Gastroesophageal sphincter (tissue), 4 donors: ENCODE results near the gene GALT. TPM values are rescaled to one million over a fixed set of nuclear protein-coding genes. Genes with fewer than 3 reads are reported as not detected.

Experiments used
- ATAC-seq: fragments of 150-250 bp; one replicate; pipeline ENCODE4 v1.9.1; 2016; ENCODE audit warnings: mild to moderate bottlenecking, moderate library complexity
- H3K27ac ChIP-seq, 4 donors: fragments of 200-600 bp; sonication (generic) in 3 of 4; 1 replicate in 3 of 4; 2 replicates in 1 of 4; pipeline ENCODE4 v1.5.1; 2016 to 2019
- H3K27me3 ChIP-seq: fragments of 200-600 bp; sonication (generic); one replicate; pipeline ENCODE4 v1.5.1; 2019
- H3K36me3 ChIP-seq, 2 donors: fragments of 200-600 bp; sonication (generic); one replicate each; pipeline ENCODE4 v1.5.1; 2019; ENCODE audit warnings: control low read depth in 1 of 2
- H3K4me1 ChIP-seq, 3 donors: fragments of 200-600 bp; sonication (generic); 1 replicate in 2 of 3; 2 replicates in 1 of 3; pipeline ENCODE4 v1.5.1; 2016 to 2019; ENCODE audit warnings: control low read depth in 2 of 3
- H3K4me3 ChIP-seq, 2 donors: fragments of 200-600 bp; sonication (generic); one replicate each; pipeline ENCODE4 v1.5.1; 2019; ENCODE audit warnings: mild to moderate bottlenecking in 1 of 2, moderate library complexity in 1 of 2
- H3K9me3 ChIP-seq, 3 donors: fragments of 200-600 bp; sonication (generic); one replicate each; pipeline ENCODE4 v1.5.1; 2017 to 2019; ENCODE audit warnings: control low read depth in 2 of 3
- CTCF ChIP-seq, 4 experiments: fragments of 200-600 bp in 2 of 4; fragments of 450-650 bp in 2 of 4; sonication (generic) in 1 of 4; IDR thresholded peaks; one replicate each; pipeline ENCODE4 v1.5.1; 2017 to 2019; ENCODE audit warnings: antibody characterized with exemption in 4 of 4, mild to moderate bottlenecking in 2 of 4, moderate library complexity in 2 of 4
- EP300 ChIP-seq: sonication (generic); formaldehyde crosslinking; IDR thresholded peaks from one replicate; pipeline ENCODE4 v1.6.1; 2017; ENCODE audit warnings: antibody characterized with exemption, mild to moderate bottlenecking
- POLR2A ChIP-seq, 2 donors: fragments of 450-650 bp; IDR thresholded peaks; one replicate each; pipeline ENCODE4 v1.6.1; 2017; ENCODE audit warnings: antibody characterized with exemption in 2 of 2, mild to moderate bottlenecking in 2 of 2, moderate library complexity in 1 of 2
- POLR2AphosphoS5 ChIP-seq: sonication (generic); formaldehyde crosslinking; IDR thresholded peaks from one replicate; pipeline ENCODE4 v1.6.1; 2017; ENCODE audit warnings: antibody characterized with exemption
- WGBS, 2 donors: methylation state at CpG; one replicate each; pipeline ENCODE4 v1.1.5; 2018; ENCODE audit warnings: low coverage in 1 of 2; 5-methylcytosine and 5-hydroxymethylcytosine counted together
- total RNA-seq, 4 donors: library from RNA; depleted of rRNA; stranded (reverse); fragments of >200 nt; gene quantifications; one replicate each; pipeline ENCODE4 v1.1.0, GENCODE V29; 2016

GALT gene
- total RNA-seq, 4 donors from 2014 or later, result 19.1 to 51.4 (median 25.7) TPM

GRCh38 chr9:34611251-34611810 lies 35.1 kb upstream of the GALT start:
- no peaks in the 10 kb centered on the region for H3K9me3 ChIP-seq
- ATAC-seq, result peak; percentile 18
- no peaks in the 10 kb centered on the region for H3K27me3 ChIP-seq
- peaks cover 0 to 29% of the 10 kb centered on the region in 2 donors for H3K36me3 ChIP-seq
- 40% methylated on average over 2 of the region's 10 CpGs; no CpG with 5 or more reads in 1 of the 2 donors for WGBS, 2 donors
- TF ChIP-seq POLR2AphosphoS5, result no peak
- TF ChIP-seq POLR2A (IDR thresholded peaks at IDR 0.05), result no peak
- no peak for TF ChIP-seq CTCF (IDR thresholded peaks at IDR 0.05)
- no peak for TF ChIP-seq EP300
- H3K27ac ChIP-seq, result peak overlapping the region; percentile 75 to 85 (median 85)
- H3K4me1 ChIP-seq, result peaks cover 0 to 33% (median 10%) of the 10 kb centered on the region in 3 donors
- H3K4me3 ChIP-seq, result peak overlapping the region; percentile 71 to 84

- peaks cover 0 to 33% (median 10%) of the 10 kb centered on the region in 3 donors for H3K4me1 ChIP-seq
- 0 to 2% methylated on average over 10 of the region's 77 CpGs for WGBS, 2 donors
- no peaks in the 10 kb centered on the region for H3K9me3 ChIP-seq
- peak within 1 kb of the TSS; percentile 71 to 84 for H3K4me3 ChIP-seq
- no peaks in the 10 kb centered on the region for H3K27me3 ChIP-seq
- peak within 1 kb of the TSS; percentile 75 to 85 (median 85) for H3K27ac ChIP-seq
- TF ChIP-seq CTCF (IDR thresholded peaks at IDR 0.05) (peak in 1 of 4 experiments; percentile 18), POLR2A (IDR thresholded peaks at IDR 0.05) (peak; percentile 68 to 78), EP300 (no peak), POLR2AphosphoS5 (peak; percentile 76)
- ATAC-seq, result peak; percentile 97
- H3K36me3 ChIP-seq, result peaks cover 0 to 37% of the 10 kb centered on the region in 2 donors
Observed at GRCh38 chr9:34611811-34612787, 34.4 kb upstream of the GALT start, which contains the start of gene RPP25L. TSS of gene RPP25L (minus strand) at chr9:34612097. CDS start at chr9:34611296, 801 bp downstream.

GRCh38 chr9:34612788-34613390 lies 33.6 kb upstream of the GALT start:
- H3K4me1 ChIP-seq, result peaks cover 0 to 33% (median 10%) of the 10 kb centered on the region in 3 donors
- H3K36me3 ChIP-seq, result peaks cover 0 to 45% of the 10 kb centered on the region in 2 donors
- TF ChIP-seq POLR2A (IDR thresholded peaks at IDR 0.05) (no peak), CTCF (IDR thresholded peaks at IDR 0.05) (peak in 3 of 4 experiments; percentile 69 to 89 (median 76)), EP300 (no peak), POLR2AphosphoS5 (peak; percentile 11)
- H3K4me3 ChIP-seq, result peak overlapping the region; percentile 71 to 84
- H3K9me3 ChIP-seq, result no peaks in the 10 kb centered on the region
- H3K27ac ChIP-seq, result peak overlapping the region in 3 of 4 donors; percentile 85
- no peaks in the 10 kb centered on the region for H3K27me3 ChIP-seq
- 0 to 2% methylated on average over 8 to 15 of the region's 15 CpGs for WGBS, 2 donors
- ATAC-seq, result peak; percentile 68

- no peak for ATAC-seq
- Histone ChIP-seq H3K4me1 (peaks cover 0 to 48% (median 15%) of the 10 kb centered on the region in 3 donors), H3K27ac (no peak overlapping the region), H3K27me3 (no peaks in the 10 kb centered on the region), H3K36me3 (peaks cover 0 to 53% of the 10 kb centered on the region in 2 donors), H3K9me3 (no peaks in the 10 kb centered on the region), H3K4me3 (no peak overlapping the region)
- 90% methylated on average over 2 of the region's 2 CpGs; no CpG with 5 or more reads in 1 of the 2 donors for WGBS, 2 donors
- no peak for TF ChIP-seq EP300
Observed at GRCh38 chr9:34615132-34615531, 31.3 kb upstream of the GALT start.
